SU-DHL-6 (cell line): ENCODE results near the gene PTGES3.

Experiments used
- H2AFZ ChIP-seq: fragments of 200-600 bp; sonication (generic); 2 replicates; pipeline ENCODE4 v1.6.1; 2014; ENCODE audit warnings: low read depth, mild to moderate bottlenecking, moderate library complexity, mixed read lengths, antibody characterized with exemption, low read length; ENCODE audit not compliant: severe bottlenecking
- H3F3A ChIP-seq: fragments of 200-600 bp; shearing (Covaris generic); 2 replicates; pipeline ENCODE4 v1.6.0; 2016; ENCODE audit warnings: antibody characterized with exemption, mild to moderate bottlenecking; ENCODE audit not compliant: insufficient read depth
- H3K27ac ChIP-seq: fragments of 200-600 bp; sonication (generic); 2 replicates; pipeline ENCODE4 v1.5.1; 2016; ENCODE audit warnings: low read depth, mild to moderate bottlenecking, low read length, moderate library complexity, mixed read lengths
- H3K27me3 ChIP-seq: fragments of 200-600 bp; sonication (generic), shearing (Covaris generic); 2 replicates; pipeline ENCODE4 v1.6.0; 2014; ENCODE audit warnings: mild to moderate bottlenecking, low read length
- H3K36me3 ChIP-seq: fragments of 200-600 bp; sonication (generic); 2 replicates; pipeline ENCODE4 v1.6.1; 2014; ENCODE audit warnings: mild to moderate bottlenecking, low read length, mixed read lengths
- H3K4me2 ChIP-seq: fragments of 300-600, 200-600 bp; shearing (Covaris generic), sonication (generic); 2 replicates; pipeline ENCODE4 v1.6.0; 2014; ENCODE audit warnings: low read length, low read depth, mild to moderate bottlenecking; ENCODE audit not compliant: poor library complexity, severe bottlenecking
- H3K4me3 ChIP-seq: fragments of 200-600 bp; sonication (generic); 2 replicates; pipeline ENCODE4 v1.5.1; 2014; ENCODE audit warnings: antibody characterized with exemption, low read length, mild to moderate bottlenecking, mixed read lengths; ENCODE audit not compliant: insufficient read depth, poor library complexity, severe bottlenecking
- H3K79me2 ChIP-seq: fragments of 200-600 bp; sonication (generic); 2 replicates; pipeline ENCODE4 v1.6.1; 2014; ENCODE audit warnings: mild to moderate bottlenecking, low read length, moderate library complexity; ENCODE audit not compliant: insufficient read depth
- H3K9ac ChIP-seq: fragments of 200-600 bp; sonication (generic); 2 replicates; pipeline ENCODE4 v1.7.0; 2014; ENCODE audit warnings: mild to moderate bottlenecking, low read length
- H3K9me2 ChIP-seq: fragments of 200-600 bp; sonication (generic); replicated peaks from 2 replicates; pipeline ENCODE4 v1.6.1; 2014; ENCODE audit warnings: low read length; ENCODE audit not compliant: insufficient read depth
- H3K9me3 ChIP-seq: fragments of 200-600 bp; sonication (generic); 2 replicates; pipeline ENCODE4 v1.6.1; 2014; ENCODE audit warnings: low read length, mixed read lengths; ENCODE audit not compliant: insufficient read depth
- H4K20me1 ChIP-seq: fragments of 200-600 bp; sonication (generic); 2 replicates; pipeline ENCODE4 v1.6.1; 2014; ENCODE audit warnings: low read depth, mild to moderate bottlenecking, antibody characterized with exemption, low read length, moderate library complexity, mixed read lengths
- CTCF ChIP-seq: fragments of 200-600 bp; sonication (generic); IDR thresholded peaks from one replicate; pipeline ENCODE4 v1.5.1; 2017; ENCODE audit warnings: antibody characterized with exemption, mild to moderate bottlenecking, low read length, moderate library complexity; ENCODE audit not compliant: insufficient read depth, poor library complexity, severe bottlenecking
- EZH2phosphoT487 ChIP-seq: fragments of 200-600 bp; sonication (generic), shearing (Covaris generic); conservative IDR thresholded peaks from 2 replicates; pipeline ENCODE4 v1.6.1; 2018; ENCODE audit warnings: mild to moderate bottlenecking, antibody characterized with exemption, low read length, moderate library complexity, mixed read lengths

The PTGES3 gene

GRCh38 chr12:56682323-56682722 lies 5.8 kb downstream of the PTGES3 start:
- Histone ChIP-seq H3K27ac (no peak overlapping the region), H2AFZ (no peak overlapping the region), H3F3A (peaks cover 23% of the 10 kb centered on the region; the same call in 1 of the 2 replicates), H4K20me1 (peaks cover 29% of the 10 kb centered on the region), H3K9ac (no peak overlapping the region), H3K79me2 (peaks cover 100% of the 10 kb centered on the region), H3K27me3 (no peaks in the 10 kb centered on the region), H3K9me3 (no peaks in the 10 kb centered on the region), H3K9me2 (no peaks in the 10 kb centered on the region), H3K36me3 (peaks cover 21% of the 10 kb centered on the region), H3K4me3 (no peak overlapping the region), H3K4me2 (no peak overlapping the region)
- TF ChIP-seq CTCF, result no peak

- peaks cover 100% of the 10 kb centered on the region for H3K79me2 ChIP-seq
- no peaks in the 10 kb centered on the region for H3K9me3 ChIP-seq
- H3F3A ChIP-seq, result peaks cover 24% of the 10 kb centered on the region; the same call in 1 of the 2 replicates
- H3K4me3 ChIP-seq, result no peak overlapping the region
- TF ChIP-seq EZH2phosphoT487 (no peak), CTCF (no peak)
- H3K9me2 ChIP-seq, result no peaks in the 10 kb centered on the region
- no peak overlapping the region for H3K27ac ChIP-seq
- H2AFZ ChIP-seq, result no peak overlapping the region
- H3K36me3 ChIP-seq, result peaks cover 10% of the 10 kb centered on the region
- H3K27me3 ChIP-seq, result no peaks in the 10 kb centered on the region
- H4K20me1 ChIP-seq, result peaks cover 23% of the 10 kb centered on the region
- H3K9ac ChIP-seq, result no peak overlapping the region
- H3K4me2 ChIP-seq, result no peak overlapping the region
Observed at GRCh38 chr12:56679883-56680575, 8.1 kb downstream of the PTGES3 start.

GRCh38 chr12:56678852-56679251 lies 9.2 kb downstream of the PTGES3 start:
- H3K9ac ChIP-seq, result no peak overlapping the region

More at GRCh38 chr12:56678852-56679251, 9.2 kb downstream of the PTGES3 start:
- Histone ChIP-seq H3K9me3 (no peaks in the 10 kb centered on the region), H3K36me3 (peaks cover 8% of the 10 kb centered on the region; the same call in 1 of the 2 replicates), H2AFZ (no peak overlapping the region), H3K27me3 (no peaks in the 10 kb centered on the region), H3K4me2 (no peak overlapping the region), H3K79me2 (peaks cover 96% of the 10 kb centered on the region), H4K20me1 (peaks cover 17% of the 10 kb centered on the region; the same call in 1 of the 2 replicates), H3K27ac (no peak overlapping the region), H3K4me3 (no peak overlapping the region), H3F3A (peaks cover 13% of the 10 kb centered on the region; the same call in 1 of the 2 replicates), H3K9me2 (no peaks in the 10 kb centered on the region)
- TF ChIP-seq EZH2phosphoT487, result no peak
- TF ChIP-seq CTCF, result no peak
